IPS DF 19.7 (cell line): ENCODE measurements around the gene DELE1.

ENCODE experiments used
- DNase-seq: peaks from one replicate; pipeline ENCODE4 v3.0.0-alpha.2; 2013; ENCODE audit warnings: low read depth, low spot score

Gene DELE1, protein sequence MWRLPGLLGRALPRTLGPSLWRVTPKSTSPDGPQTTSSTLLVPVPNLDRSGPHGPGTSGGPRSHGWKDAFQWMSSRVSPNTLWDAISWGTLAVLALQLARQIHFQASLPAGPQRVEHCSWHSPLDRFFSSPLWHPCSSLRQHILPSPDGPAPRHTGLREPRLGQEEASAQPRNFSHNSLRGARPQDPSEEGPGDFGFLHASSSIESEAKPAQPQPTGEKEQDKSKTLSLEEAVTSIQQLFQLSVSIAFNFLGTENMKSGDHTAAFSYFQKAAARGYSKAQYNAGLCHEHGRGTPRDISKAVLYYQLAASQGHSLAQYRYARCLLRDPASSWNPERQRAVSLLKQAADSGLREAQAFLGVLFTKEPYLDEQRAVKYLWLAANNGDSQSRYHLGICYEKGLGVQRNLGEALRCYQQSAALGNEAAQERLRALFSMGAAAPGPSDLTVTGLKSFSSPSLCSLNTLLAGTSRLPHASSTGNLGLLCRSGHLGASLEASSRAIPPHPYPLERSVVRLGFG

DNA sequence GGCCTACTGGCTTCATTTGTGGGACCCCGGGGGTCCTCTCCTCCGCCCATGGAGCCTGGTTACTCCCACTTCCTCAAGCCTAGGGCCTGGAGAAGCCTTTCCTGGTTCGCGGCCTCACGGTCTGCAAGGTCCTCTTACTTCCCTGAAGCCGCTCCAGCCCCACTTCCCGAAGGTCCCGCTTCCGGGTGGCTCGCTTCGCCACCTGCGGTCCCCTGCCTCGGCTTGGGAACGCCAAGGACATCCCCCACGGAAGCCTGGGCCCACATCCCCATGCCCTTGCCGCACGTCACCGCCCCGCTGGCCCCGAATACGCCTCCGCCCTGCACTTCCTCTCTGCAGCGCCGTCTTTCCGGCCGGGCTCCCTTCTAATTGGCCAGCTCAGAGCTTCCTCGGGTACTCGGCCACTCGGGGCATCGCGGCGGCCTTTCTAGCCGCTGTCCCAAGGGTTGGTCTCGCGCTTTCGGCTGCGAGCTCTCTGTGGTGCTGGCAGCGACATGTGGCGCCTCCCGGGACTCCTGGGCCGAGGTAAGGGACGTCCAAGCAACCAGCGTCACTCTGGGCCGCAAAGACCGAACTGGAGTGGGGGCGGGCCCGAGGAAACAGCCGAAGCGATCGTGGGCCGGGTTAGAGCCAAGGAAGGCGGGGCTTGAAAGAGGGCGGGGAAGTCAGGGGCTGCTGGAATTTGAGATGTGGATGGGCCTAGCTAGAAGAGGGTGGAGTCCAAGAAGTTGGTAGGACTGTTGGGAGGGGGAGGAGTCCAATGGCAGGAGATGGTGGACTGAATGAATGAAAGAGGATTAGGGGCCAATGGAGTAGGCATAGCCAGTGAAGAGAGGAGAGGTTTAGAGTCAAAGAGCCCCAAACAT is at the start of gene DELE1:
Gene DELE1, plus strand, starts transcription at position 424 of the 866 bp plus-strand sequence. Its CDS starts 71 bp downstream, at position 495.
- peak; percentile 87 for DNase-seq

DNA sequence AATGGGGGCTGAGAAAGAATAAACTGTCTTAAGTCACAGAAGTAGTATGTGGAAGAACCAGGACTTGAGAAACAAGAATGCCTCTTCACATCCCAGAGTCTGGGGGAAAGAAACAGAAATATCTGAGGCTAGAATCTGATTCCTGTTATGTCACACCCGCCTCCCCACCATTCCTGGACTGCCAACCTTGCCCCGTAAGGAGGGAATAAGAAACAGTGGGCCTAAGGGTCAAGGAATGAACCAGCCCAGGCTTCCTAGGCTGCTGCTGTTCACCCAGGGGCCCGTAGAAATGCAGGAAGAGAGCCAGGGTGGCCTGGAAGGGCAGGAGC is 49.8 kb upstream of the DELE1 start:
- no peak for DNase-seq

DNA sequence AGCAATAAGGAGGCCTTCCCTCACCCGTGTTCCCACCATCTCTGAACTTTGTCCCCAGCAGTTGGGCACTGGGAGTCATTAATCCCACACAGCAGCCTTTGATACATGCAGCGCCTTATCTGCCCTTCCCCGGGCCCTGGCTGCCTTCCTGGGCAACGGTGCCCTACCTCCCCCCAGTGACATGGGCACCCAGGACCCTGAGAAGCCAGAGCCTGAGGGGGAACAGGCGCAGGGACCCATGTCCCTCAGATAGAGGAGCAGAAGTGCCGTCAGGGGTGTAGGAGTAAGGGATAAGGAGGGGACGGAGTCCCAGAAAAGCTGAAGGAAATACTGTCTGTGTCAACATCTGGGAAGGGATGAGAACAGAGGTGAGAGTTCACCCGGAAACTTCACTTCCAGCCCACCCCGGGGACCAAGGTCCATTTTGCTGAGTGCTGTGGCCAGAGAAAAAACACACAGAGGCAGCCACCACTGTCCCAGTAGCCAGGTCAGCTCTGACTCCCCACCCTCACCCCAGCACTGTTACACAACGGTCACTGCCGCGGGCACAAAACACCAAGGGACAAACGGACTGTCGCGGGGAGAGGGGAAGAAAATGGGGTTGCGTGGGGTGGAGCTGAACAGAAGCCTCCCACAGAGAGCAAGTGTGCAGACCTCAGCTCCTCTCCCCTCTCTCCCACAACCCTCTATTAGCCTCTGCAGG is 49.3 kb upstream of the DELE1 start:
- DNase-seq = no peak

- no peak for DNase-seq
These were observed 48.5 kb upstream of the DELE1 start for GRCh38 chr5:141875022-141875740.

GRCh38 chr5:141875795-141876627 is 47.7 kb upstream of the DELE1 start:
- no peak for DNase-seq

GRCh38 chr5:141876628-141877355 is 46.9 kb upstream of the DELE1 start:
- DNase-seq = no peak

GRCh38 chr5:141877356-141878185 is 46.1 kb upstream of the DELE1 start:
- DNase-seq = no peak

DNA sequence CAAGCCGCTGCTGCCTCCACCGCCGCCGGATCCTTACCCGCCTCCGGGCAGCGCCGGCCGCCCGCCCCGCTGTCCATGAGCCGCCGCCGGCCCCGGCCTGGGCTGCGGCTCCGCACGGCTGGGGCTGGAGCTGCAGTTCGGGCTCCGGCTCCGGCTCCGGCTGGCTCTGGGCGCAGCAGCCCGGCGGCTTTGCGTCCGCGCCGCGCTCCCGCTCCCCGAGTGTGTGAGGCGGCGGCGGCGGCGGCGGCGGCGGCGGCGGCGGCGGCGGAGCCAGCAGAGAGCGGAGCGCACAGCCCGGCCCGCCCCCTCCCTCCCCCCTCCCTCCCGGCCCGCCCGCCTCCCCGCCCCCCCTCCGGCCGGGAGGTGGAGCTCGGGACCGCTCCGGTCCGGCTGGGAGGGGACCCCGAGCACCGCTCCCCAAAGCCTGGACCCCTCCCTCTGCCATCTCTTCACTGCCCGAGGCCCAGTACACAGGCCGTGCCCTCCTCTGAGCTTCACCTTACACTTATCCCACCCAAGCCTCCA is 45.4 kb upstream of the DELE1 start, which contains the start of gene PCDH1:
Gene PCDH1, minus strand, starts transcription at position 225 of the 525 bp plus-strand sequence. Its CDS starts 148 bp downstream, at position 77.
- no peak for DNase-seq

DNA sequence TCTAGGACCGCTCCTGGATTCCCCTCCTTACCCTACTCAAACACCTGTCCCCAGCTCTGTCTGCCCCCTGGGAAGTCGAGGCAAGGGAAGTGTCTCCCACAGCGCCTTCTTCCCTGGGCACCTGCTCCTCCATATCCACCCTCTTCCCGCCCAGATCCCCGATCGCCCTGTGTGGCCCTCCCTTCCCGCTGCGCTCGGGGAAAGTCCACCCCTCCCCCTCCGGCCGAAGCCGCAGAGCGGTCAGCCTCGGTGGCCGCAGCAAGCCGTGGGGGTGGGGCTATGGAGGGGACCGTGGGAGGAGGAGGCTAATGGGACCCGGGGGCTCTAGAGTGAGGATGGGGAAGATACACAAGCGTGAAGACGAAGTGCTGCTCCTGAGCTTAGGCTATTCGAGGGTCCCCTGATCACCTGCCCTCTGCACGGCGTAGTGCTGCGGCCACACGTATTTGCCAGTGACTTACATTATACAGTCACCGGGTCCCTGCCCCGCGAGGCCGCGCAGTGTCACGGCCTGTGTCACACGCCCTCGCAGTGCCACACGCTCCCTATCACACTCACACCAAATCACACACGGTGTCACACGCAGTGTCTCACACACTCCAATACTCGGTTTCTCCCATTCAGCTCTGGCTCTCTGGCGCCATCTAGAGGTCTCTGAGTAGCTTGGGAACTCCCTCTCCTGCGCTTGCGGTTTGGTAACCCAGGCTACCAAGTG is 44.8 kb upstream of the DELE1 start:
- DNase-seq = no peak

GRCh38 chr5:141879426-141879759 is 44.3 kb upstream of the DELE1 start:
- no peak for DNase-seq

- no peak for DNase-seq
These were observed 43.5 kb upstream of the DELE1 start for GRCh38 chr5:141879941-141880738.

DNA sequence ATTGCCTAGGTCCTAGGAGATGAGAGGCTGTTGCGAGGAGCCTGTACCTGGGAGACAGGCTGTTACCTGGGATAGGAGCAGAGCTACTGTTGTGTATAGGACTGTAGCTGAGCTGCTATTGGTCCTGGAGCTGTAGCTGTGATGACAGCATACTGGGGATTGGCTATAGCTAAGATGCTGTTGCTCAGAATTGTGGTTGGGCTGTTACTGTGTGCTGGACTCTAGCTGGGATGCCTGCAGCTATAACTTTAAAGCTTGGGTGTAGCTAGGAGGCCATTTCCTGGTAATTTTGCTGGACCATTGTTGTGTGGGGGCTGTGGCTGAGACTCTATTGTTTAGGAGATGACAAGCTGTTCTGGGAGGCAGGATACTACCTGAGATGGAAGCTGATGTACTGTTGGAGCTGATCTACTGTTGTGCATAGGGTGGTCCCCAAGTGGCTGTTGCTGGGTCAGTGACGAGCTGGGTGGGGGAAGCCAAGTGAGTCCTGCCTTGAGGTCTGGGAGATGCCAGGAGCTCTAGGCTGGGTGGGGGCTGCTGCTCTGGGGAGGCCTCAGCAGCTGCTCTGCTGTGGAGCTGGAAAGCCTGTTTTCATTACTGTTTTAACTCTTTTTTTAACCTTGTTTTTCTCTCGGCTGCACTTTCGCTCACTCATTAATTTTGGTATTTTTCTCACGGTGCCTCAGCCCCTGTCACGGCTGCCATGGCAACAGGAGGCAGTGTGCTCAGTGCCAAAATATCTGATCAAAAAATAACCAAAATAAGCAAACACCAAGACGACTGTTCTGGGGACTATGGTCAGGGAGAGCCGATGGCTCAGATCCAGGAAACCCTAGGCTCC is 42.5 kb upstream of the DELE1 start:
- DNase-seq = no peak

GRCh38 chr5:141881886-141882285 is 41.8 kb upstream of the DELE1 start:
- DNase-seq = no peak

GRCh38 chr5:141882594-141883183 is 41.0 kb upstream of the DELE1 start:
- no peak for DNase-seq

- no peak for DNase-seq
These were observed 40.3 kb upstream of the DELE1 start for GRCh38 chr5:141883184-141883891.
